Activated CD4-positive, CD25-positive, alpha-beta regulatory T cell treated with anti-CD3 and anti-CD28 coated beads, Interleukin-2, amount 50 U/mL, for 24 hours (primary cell): ENCODE measurements around the gene ARHGEF28.

Experiments used
- ATAC-seq, 2 donors: fragments of 150-1000 bp; cut with Tn5 transposase; one replicate each; pipeline ENCODE4 v1.10.0; 2021; ENCODE audit warnings: mild to moderate bottlenecking in 1 of 2, moderate library complexity in 1 of 2

ARHGEF28 gene

DNA sequence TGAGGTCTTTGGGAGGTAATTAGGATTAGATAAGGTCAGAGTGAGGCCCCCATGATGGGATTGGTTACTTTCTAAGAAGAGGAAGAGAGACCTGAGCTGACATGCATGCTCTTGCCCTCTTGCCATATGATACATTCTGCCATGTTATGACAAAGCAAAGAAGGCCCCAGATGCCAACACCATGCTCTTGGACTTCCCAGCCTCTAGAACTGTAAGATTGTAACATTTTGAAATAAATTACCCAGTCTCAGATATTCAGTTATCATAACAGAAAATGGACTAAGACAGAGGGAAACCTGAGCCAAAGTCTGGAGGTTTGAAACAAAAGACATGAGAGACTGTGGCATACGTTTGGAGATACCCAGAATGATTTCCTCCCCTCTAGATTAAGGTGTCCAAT, 318.6 kb downstream of the ARHGEF28 start:
- ATAC-seq = no peak

DNA sequence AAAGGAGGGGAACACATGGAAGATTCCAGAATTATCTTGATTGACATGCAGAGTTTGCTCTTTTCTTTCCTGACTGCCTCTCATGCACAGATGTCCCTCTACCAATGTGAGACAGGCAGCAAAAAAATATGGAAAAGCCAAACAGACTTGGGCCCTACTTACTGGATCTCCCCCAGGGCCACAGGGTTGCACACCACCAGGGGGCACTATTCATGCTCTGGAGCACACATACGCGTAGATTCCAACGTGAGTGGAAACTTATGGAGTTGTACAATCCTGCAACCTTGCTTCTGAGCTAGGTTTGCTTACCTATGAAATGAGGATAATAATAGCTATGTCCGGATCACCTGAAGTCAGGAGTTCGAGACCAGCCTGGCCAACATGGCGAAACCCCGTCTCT, 319.5 kb downstream of the ARHGEF28 start:
- no peak for ATAC-seq

DNA sequence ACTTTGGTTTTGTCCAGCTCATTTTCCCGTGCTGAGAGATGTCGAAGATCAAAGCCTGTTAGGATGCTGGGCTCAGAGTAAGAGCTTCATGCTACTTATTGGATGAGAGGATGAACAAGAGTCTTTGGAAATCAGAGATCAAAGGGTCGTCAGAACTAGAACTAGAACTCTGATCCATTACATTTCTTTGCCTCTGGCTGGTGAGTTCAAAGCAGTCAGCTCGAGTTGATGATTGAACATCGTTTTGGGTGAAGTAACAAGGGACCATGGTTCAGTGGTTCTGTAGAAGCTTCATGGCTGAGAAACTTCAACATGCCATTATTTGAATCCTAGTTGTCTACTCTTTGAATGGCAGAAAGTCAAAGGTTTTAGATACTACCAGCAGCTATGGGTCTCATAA, 320.3 kb downstream of the ARHGEF28 start:
- no peak for ATAC-seq

DNA sequence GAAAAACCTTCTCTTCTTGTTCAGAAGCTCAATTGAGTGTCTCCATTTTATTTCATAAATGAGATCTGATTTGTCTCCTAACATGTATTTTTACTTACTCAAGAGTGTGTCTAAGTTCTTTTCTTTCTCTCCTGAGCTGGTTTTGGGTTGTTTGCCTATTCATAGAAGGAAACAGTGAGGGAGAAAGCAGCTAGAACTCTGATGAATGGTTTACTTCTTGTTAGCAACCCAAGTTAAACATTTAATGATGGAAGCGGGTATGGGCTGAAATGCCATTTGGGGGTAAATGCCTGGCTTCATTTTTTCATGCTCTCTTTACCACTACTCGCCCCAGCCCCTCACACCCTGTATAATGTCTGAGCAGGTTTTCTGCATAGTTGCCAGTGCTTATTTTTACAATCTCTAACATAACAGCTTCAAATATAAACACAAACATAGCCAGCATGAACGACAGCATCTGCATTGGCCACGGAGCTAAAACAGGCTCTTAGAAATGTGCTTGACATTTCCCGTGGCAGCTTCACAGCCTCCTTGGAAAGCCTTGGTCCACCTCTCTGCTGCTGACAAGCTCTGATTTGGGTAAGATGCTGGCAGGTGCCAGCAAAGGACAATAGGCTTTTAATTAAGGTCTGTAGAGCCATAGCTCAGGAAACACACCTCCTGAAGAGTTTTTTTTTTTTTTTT, 321.1 kb downstream of the ARHGEF28 start:
- ATAC-seq = no peak

- no peak for ATAC-seq
These were observed 322.1 kb downstream of the ARHGEF28 start for GRCh38 chr5:73947906-73948640.

DNA sequence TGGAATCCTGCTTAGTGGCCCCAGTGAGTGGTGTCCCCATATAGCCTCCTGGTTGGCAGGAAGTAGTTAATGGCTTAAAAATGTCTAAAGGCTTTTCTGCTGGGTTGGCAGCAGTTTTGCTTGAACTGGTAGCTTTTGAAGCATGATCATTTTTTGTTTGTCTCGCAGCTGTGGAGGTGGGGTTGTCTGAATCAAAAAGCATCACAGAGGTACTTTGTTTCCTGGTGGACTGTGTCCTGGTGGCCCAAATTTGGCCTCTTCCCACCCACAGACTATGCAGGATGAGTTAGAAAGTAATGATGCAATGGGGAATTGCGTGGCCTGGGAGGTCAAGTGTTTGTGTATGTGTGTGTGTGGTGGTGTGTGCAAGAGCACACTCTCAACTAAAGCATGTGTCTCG, 322.7 kb downstream of the ARHGEF28 start:
- no peak for ATAC-seq

DNA sequence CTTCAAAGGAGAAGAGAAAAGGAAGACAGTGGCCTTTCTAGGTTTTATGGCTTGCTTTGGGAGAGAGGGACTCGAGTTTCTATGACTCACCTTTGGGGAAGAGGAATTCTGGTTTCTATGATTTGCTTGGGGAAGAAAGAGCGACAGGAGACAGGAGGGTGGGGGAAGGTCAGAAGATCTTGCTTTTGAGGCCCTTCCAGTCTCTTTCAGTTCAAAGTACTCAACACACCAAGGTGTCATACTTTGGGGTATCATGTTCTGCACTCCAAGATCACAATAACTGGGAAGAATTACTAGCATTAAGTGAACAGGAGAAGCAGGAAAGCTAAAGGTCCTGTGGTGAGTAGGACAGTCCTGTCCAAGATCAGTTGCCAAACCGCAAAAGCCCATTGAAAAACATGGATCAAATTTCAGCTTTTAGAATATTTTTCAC, 324.5 kb downstream of the ARHGEF28 start:
- ATAC-seq = no peak

- ATAC-seq = no peak
These were observed 325.0 kb downstream of the ARHGEF28 start for GRCh38 chr5:73950912-73951430.

DNA sequence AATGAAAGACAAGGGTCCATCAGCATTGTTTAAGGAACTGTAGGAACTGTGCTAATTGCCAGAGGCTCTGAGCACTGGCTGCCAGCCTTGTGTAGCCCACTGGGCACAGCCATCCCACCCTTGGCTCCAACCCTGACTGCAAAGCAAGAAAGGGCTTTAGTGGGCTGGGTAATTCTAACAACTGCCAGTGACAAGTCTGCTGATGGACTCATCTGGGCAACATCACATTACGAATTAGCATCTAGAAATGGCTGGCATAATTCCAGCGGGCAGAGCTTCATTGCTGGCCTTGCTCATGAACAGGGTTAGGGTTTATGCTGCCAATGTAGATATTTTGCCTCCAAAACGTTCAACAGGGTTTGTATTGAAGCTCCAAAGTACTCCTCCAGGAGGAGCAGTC, 326.9 kb downstream of the ARHGEF28 start:
- no peak for ATAC-seq

DNA sequence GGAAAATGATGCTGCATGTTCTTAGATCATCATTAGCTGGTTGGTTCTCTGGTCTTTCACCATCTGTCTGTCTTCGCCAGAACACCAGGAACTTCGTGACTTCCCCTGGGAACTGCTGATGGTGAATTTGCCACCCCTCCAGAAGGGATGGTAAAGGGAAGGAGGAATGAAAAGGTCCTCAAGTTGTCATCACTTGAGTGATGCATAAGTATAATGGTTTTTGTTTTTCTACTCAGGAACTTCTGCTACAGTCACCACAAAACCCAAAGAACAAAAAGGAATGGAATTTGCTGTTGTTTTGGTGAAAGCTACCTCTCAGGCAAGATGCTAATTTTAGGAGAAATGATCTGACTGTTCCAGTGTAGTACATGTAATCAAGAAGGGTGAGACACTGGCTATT, 328.4 kb downstream of the ARHGEF28 start:
- no peak for ATAC-seq

DNA sequence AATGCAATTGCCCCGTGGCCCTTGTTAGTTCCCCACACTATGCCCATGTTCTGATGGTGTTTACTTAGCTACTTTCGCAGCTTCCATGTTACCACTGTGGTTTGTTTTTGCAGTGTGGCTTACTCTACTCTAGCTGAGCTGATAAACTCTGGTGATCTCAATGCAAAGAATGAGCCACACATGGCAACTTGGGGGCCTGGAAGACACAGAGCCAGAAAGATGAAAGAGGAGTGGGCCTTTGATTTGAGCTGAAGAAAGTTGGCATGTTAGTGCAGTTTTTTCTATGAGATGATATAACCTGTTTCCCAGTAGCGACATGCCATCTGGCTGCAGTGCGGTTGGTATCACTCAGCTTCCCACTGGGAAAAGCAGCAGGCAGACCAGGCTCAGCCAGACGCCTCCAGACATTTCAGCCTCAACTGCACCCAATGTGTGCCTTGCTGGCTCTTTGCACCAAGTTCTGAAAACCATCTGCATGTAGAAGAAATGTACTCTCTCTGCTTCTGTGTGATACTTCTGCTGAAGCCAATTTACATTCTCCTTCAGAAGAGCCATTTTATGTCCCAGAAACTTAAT, 329.4 kb downstream of the ARHGEF28 start:
- no peak for ATAC-seq

DNA sequence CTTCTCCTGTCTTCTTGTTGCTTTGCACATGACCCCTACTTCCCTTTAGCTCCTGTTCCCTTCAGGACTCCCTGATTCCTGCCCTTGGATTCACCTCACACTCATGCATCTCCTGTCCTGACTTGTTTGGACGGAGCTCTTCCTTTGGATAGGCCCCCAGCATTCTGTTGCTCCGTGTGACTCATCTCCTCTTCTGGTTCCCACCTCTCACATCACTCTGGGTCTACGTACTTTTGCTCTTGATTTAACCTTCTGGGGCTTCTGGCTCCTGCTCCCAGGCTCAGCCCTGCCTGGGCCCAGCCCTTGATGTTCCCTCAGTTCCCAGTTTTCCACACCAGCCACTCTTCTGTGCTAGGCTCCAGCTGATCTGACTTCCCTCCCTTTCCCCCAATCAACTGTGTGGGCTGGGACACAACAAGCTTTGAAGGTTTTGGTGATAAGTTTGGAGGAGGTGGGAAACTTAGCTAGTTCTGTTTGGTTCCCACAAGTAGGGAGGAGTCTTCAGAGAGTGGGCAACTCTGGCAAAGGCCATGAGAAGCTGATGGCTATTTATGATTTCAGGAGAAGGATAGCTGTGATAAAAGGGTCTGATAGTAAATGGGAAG, 331.5 kb downstream of the ARHGEF28 start:
- no peak for ATAC-seq

DNA sequence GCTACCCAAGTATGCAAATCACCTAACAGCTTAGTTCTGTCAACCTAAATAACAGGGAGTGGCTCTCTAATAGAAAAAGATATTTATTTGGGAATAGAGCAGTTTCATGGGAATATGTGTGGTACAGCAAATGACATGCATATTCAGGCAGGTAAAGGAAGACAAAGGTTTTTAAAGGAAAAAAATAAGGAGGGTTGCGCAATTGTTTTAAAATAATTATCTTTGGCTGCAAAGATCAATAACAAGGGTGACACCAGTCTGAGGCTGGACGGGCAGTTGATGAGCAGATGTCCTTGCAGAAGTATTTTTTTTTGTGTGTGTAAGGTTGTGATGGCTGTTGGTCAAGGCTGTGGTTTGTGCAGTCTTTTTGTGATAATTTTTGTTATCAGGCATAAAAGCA, 332.0 kb downstream of the ARHGEF28 start:
- no peak for ATAC-seq

DNA sequence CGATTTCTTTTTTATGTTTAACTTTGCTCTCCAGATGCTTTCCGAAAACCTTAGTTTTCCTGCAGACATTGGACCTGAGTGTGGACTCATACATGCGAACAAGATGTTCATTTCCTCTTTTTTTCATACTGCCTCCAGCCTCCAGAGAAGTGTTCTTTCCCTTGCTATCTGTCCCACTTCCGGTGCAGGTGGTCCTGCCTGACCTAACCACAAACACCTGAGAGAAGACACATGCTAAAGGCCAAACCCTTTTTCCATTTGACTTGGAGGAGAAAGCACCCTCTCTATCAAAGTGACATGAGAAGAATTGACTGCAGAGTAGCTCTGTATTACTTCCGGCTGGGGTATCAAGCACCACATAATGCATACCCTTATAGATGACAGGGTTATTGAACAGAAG, 334.0 kb downstream of the ARHGEF28 start:
- ATAC-seq = no peak

DNA sequence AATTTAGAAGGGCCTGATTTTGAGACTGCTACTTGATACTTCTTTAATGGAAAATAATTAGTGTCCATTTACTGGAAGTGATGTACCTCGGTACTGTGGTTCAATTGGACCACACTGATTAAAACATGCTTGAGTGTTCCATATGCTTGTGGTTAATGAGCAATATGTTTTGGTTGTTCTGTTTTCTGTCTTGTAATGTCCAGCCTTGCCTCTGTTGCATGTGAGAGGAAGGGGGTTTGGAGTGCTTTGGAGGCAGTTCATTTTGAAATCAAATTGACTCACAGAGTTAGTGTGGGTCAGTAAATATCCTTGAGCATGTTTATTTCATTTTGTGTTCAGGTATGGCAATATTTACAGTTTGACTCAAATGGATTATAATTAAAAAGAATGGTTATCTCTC, 334.4 kb downstream of the ARHGEF28 start:
- no peak for ATAC-seq

DNA sequence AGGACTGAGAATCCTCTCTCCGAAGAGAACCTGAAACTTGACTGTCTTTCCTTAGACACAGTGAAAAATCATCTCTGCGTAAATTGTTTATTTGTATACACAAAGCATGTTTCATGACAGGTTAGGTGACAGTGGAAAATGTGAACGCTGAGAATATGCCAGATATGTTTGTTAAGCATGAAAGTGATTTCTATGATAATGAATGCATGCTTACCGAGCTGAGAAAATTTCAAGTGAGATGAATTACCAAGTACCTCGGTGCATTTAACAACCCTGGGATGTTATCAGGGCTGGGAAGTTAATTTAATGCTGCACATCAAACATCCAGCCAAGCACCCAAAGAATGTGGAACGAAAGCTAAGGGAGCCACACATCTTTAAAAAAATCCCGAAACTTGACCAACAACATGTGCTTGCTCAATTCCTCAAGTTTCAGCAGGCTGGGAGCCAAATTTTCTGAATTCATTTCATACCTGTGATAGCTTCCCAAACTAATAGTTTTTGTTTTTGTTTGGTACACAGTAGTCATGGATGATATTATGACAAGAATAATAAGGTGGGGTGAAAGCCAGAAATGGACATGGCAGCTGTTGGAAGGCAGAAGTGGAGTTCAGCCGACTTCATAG, 336.9 kb downstream of the ARHGEF28 start:
- no peak for ATAC-seq

GRCh38 chr5:73964352-73964865, 338.4 kb downstream of the ARHGEF28 start:
- no peak for ATAC-seq

- no peak for ATAC-seq
These were observed 340.5 kb downstream of the ARHGEF28 start for GRCh38 chr5:73966451-73966850.

- no peak for ATAC-seq
These were observed 341.4 kb downstream of the ARHGEF28 start for GRCh38 chr5:73967347-73967746.

DNA sequence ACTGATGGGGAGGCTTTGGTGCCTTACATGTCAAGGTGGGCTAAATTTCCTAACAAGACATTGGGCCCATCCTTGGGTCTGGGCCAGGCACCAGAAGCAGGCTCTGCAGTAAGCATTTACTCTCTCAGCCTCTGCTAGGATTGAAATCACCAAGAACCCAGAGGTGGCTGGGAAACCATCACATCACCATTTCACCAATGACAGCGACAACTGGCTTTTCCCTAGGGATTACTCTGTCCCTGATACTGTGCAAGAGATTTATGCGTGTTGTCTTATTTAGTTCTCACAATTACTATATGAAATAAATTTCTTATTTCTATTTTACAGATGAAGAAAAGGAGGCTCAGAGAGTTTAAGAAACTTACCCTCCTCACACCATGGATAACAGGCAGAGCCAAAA, 342.2 kb downstream of the ARHGEF28 start:
- ATAC-seq = no peak

DNA sequence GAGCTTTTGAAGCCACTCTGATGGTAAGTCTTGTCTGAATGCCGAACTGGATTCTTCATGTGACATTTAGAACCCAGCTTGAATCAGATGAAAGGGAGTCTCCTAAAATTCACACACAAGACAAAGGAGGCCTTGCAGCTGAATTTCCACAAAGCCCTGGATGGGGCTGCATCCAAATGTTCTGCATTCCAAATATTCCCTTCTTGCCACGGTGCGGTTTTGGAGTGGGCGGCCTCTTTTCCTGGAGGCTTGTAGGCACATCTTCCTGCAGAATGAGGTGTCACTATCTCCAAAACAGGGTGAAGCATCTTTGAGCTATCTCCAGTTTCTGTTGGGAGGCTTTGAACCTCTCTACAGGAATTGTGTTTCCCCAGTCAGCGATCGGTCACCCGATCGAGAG, 342.7 kb downstream of the ARHGEF28 start:
- no peak for ATAC-seq

GRCh38 chr5:73969195-73970036, 343.4 kb downstream of the ARHGEF28 start:
- ATAC-seq = no peak
